Measurements from ENCODE around the gene FLT3. TPM values are rescaled to one million over a fixed set of nuclear protein-coding genes. Genes with fewer than 3 reads are reported as not detected.
"Not testable (repeated sequence)": the region's sequence is repeated elsewhere in the genome, so short reads cannot be mapped to it uniquely, and the experiment has no call there.

FLT3 gene
- total and polyA plus RNA-seq, 2 experiments from 2014 or later = 0.10 to 0.29 TPM

GRCh38 chr13:28093881-28094280 lies 6.5 kb downstream of the FLT3 start:
- Histone ChIP-seq H3K36me3 (replicated peaks; ENCODE audit: insufficient read depth, low read depth) (no peaks in the 10 kb centered on the region), H3K79me2 (no peaks in the 10 kb centered on the region), H4K20me1 (ENCODE audit: insufficient read depth, poor library complexity, severe bottlenecking) (no peaks in the 10 kb centered on the region), H3K27ac (no peak overlapping the region), H3K4me1 (ENCODE audit: insufficient read depth) (no peaks in the 10 kb centered on the region), H3K27me3 (peaks cover 41% of the 10 kb centered on the region), H3K4me3 (no peak overlapping the region), H3K9me2 (replicated peaks; ENCODE audit: insufficient read depth) (no peaks in the 10 kb centered on the region), H3K4me2 (no peak overlapping the region), H3K9me3 (ENCODE audit: low read depth) (no peaks in the 10 kb centered on the region), H2AFZ (no peak overlapping the region)
- WGBS (ENCODE audit: low lambda C conversion rate, missing lambda C conversion rate) = 40% methylated on average over 5 of the region's 5 CpGs
- TF ChIP-seq CTCF (IDR thresholded peaks at IDR 0.05; ENCODE audit: poor library complexity) = no peak
- TF ChIP-seq EZH2phosphoT487 (IDR thresholded peaks at IDR 0.05; ENCODE audit: low read depth, severe bottlenecking, unreplicated experiment) = no peak
- TF ChIP-seq EZH2 (IDR thresholded peaks at IDR 0.05; ENCODE audit: borderline replicate concordance) = no peak
- no peak for DNase-seq (ENCODE audit: low spot score)

- Histone ChIP-seq H3K9me2 (replicated peaks; ENCODE audit: insufficient read depth) (no peaks in the 10 kb centered on the region), H3K36me3 (replicated peaks; ENCODE audit: insufficient read depth, low read depth) (no peaks in the 10 kb centered on the region), H3K4me2 (no peak overlapping the region), H3K79me2 (no peaks in the 10 kb centered on the region), H3K27me3 (peaks cover 27% of the 10 kb centered on the region), H3K9me3 (ENCODE audit: low read depth) (no peaks in the 10 kb centered on the region), H3K27ac (no peak overlapping the region), H2AFZ (no peak overlapping the region), H3K4me1 (ENCODE audit: insufficient read depth) (no peaks in the 10 kb centered on the region), H4K20me1 (ENCODE audit: insufficient read depth, poor library complexity, severe bottlenecking) (no peaks in the 10 kb centered on the region), H3K4me3 (no peak overlapping the region)
- WGBS (ENCODE audit: low lambda C conversion rate, missing lambda C conversion rate) = 84% methylated on average over 2 of the region's 2 CpGs
- DNase-seq (ENCODE audit: low spot score) = no peak
- TF ChIP-seq EZH2phosphoT487 (IDR thresholded peaks at IDR 0.05; ENCODE audit: low read depth, severe bottlenecking, unreplicated experiment) = no peak
- no peak for TF ChIP-seq CTCF (IDR thresholded peaks at IDR 0.05; ENCODE audit: poor library complexity)
- no peak for TF ChIP-seq EZH2 (IDR thresholded peaks at IDR 0.05; ENCODE audit: borderline replicate concordance)
Measured at GRCh38 chr13:28092431-28092830, 7.9 kb downstream of the FLT3 start.

GRCh38 chr13:28089065-28089464 lies 11.3 kb downstream of the FLT3 start:
- Histone ChIP-seq H2AFZ (no peak overlapping the region), H3K4me1 (ENCODE audit: insufficient read depth) (no peaks in the 10 kb centered on the region), H3K9me2 (replicated peaks; ENCODE audit: insufficient read depth) (no peaks in the 10 kb centered on the region), H3K4me3 (no peak overlapping the region), H3K4me2 (no peak overlapping the region), H3K27me3 (no peaks in the 10 kb centered on the region), H4K20me1 (ENCODE audit: insufficient read depth, poor library complexity, severe bottlenecking) (no peaks in the 10 kb centered on the region), H3K79me2 (no peaks in the 10 kb centered on the region), H3K36me3 (replicated peaks; ENCODE audit: insufficient read depth, low read depth) (no peaks in the 10 kb centered on the region), H3K9me3 (ENCODE audit: low read depth) (no peaks in the 10 kb centered on the region), H3K27ac (no peak overlapping the region)
- DNase-seq (ENCODE audit: low spot score) = no peak
- no peak for TF ChIP-seq CTCF (IDR thresholded peaks at IDR 0.05; ENCODE audit: poor library complexity)
- TF ChIP-seq EZH2 (IDR thresholded peaks at IDR 0.05; ENCODE audit: borderline replicate concordance) = no peak
- TF ChIP-seq EZH2phosphoT487 (IDR thresholded peaks at IDR 0.05; ENCODE audit: low read depth, severe bottlenecking, unreplicated experiment) = no peak
- 63% methylated on average over 1 of the region's 1 CpG for WGBS (ENCODE audit: low lambda C conversion rate, missing lambda C conversion rate)

- not testable (repeated sequence) for H3K27ac ChIP-seq; H4K20me1 ChIP-seq (ENCODE audit: insufficient read depth, poor library complexity, severe bottlenecking); H3K27me3 ChIP-seq; H3K4me2 ChIP-seq; H2AFZ ChIP-seq; H3K9me2 ChIP-seq (replicated peaks; ENCODE audit: insufficient read depth); H3K9me3 ChIP-seq (ENCODE audit: low read depth); H3K36me3 ChIP-seq (replicated peaks; ENCODE audit: insufficient read depth, low read depth); H3K4me3 ChIP-seq; H3K4me1 ChIP-seq (ENCODE audit: insufficient read depth); DNase-seq (ENCODE audit: low spot score); H3K79me2 ChIP-seq
- WGBS (ENCODE audit: low lambda C conversion rate, missing lambda C conversion rate) = 94% methylated on average over 2 of the region's 2 CpGs
Measured at GRCh38 chr13:28077820-28078219, 22.6 kb downstream of the FLT3 start.

Data from hepatocyte (in vitro differentiated cells).